A549 treated with DMSO at 1 μM for 4 hours (cell line): ENCODE results near the gene PAXIP1. TPM values are rescaled to one million over a fixed set of nuclear protein-coding genes. Genes with fewer than 3 reads are reported as not detected.

ENCODE experiments used
- total RNA-seq: library from RNA; stranded (reverse); fragments of 200-300 nt; extraction: Qiagen RNA extraction; gene quantifications from 5 replicates; pipeline ENCODE4 v1.2.3, GENCODE V29; 2022; ENCODE audit warnings: low read depth

Gene PAXIP1, protein sequence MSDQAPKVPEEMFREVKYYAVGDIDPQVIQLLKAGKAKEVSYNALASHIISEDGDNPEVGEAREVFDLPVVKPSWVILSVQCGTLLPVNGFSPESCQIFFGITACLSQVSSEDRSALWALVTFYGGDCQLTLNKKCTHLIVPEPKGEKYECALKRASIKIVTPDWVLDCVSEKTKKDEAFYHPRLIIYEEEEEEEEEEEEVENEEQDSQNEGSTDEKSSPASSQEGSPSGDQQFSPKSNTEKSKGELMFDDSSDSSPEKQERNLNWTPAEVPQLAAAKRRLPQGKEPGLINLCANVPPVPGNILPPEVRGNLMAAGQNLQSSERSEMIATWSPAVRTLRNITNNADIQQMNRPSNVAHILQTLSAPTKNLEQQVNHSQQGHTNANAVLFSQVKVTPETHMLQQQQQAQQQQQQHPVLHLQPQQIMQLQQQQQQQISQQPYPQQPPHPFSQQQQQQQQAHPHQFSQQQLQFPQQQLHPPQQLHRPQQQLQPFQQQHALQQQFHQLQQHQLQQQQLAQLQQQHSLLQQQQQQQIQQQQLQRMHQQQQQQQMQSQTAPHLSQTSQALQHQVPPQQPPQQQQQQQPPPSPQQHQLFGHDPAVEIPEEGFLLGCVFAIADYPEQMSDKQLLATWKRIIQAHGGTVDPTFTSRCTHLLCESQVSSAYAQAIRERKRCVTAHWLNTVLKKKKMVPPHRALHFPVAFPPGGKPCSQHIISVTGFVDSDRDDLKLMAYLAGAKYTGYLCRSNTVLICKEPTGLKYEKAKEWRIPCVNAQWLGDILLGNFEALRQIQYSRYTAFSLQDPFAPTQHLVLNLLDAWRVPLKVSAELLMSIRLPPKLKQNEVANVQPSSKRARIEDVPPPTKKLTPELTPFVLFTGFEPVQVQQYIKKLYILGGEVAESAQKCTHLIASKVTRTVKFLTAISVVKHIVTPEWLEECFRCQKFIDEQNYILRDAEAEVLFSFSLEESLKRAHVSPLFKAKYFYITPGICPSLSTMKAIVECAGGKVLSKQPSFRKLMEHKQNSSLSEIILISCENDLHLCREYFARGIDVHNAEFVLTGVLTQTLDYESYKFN
- 14.5 to 16.8 TPM (median 16.1 TPM) in 5 replicates for total RNA-seq

DNA sequence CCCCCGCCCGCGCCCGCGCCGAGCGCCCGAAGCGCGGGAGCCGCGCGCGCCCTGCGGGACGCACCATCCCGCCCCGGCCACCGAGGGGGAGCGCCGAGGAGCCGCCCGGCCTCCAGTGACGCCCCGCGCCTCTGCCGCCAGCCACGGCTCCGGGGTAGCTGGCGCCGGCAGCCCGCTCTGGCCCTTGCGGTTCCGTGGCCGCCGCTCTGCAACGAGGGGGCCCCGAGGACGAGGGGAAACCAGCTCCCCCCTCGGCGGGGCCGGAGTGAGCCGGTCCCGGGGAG is at the start of gene PAXIP1:
PAXIP1 (minus strand) TSS at position 33 of the 284 bp plus-strand sequence. CDS start 195 bp downstream, outside the sequence.

Other genes with a start within 250 kb of the PAXIP1 start
- not detected in 5 replicates for gene HTR5A, start 67.2 kb upstream of the PAXIP1 start, total RNA-seq